ENCODE results near the gene RAPGEF6.
"Not testable (repeated sequence)": the region's sequence is repeated elsewhere in the genome, so short reads cannot be mapped to it uniquely, and the experiment has no call there.

RAPGEF6 gene

GRCh38 chr5:131610198-131611063 is 24.6 kb downstream of the RAPGEF6 start:
- DNase-seq (ENCODE audit: low read depth in 2 of 2), result no peak

GRCh38 chr5:131609774-131610173 is 25.3 kb downstream of the RAPGEF6 start:
- DNase-seq (ENCODE audit: low read depth in 2 of 2), result no peak

GRCh38 chr5:131608597-131608996 is 26.4 kb downstream of the RAPGEF6 start:
- no peak for DNase-seq (ENCODE audit: low read depth in 2 of 2)

- no peak for DNase-seq (ENCODE audit: low read depth in 2 of 2)
Observed at GRCh38 chr5:131607903-131608540, 27.0 kb downstream of the RAPGEF6 start.

GRCh38 chr5:131607418-131607817 is 27.6 kb downstream of the RAPGEF6 start:
- DNase-seq (ENCODE audit: low read depth in 2 of 2), result no peak

- no peak for DNase-seq (ENCODE audit: low read depth in 2 of 2)
Observed at GRCh38 chr5:131605086-131605485, 29.9 kb downstream of the RAPGEF6 start.

GRCh38 chr5:131595088-131596033 is 39.7 kb downstream of the RAPGEF6 start:
- no peak for DNase-seq (ENCODE audit: low read depth in 2 of 2)

- no peak for DNase-seq (ENCODE audit: low read depth in 2 of 2)
Observed at GRCh38 chr5:131593921-131594320, 41.1 kb downstream of the RAPGEF6 start.

GRCh38 chr5:131593436-131593835 is 41.6 kb downstream of the RAPGEF6 start:
- DNase-seq (ENCODE audit: low read depth in 2 of 2), result not testable (repeated sequence)

- DNase-seq (ENCODE audit: low read depth in 2 of 2), result no peak
Observed at GRCh38 chr5:131589510-131590348, 45.3 kb downstream of the RAPGEF6 start.

GRCh38 chr5:131587541-131587940 is 47.5 kb downstream of the RAPGEF6 start:
- DNase-seq (ENCODE audit: low read depth in 2 of 2), result no peak

GRCh38 chr5:131581702-131582101 is 53.3 kb downstream of the RAPGEF6 start:
- no peak for DNase-seq (ENCODE audit: low read depth in 2 of 2)

- DNase-seq (ENCODE audit: low read depth in 2 of 2), result no peak
Observed at GRCh38 chr5:131579917-131580671, 54.9 kb downstream of the RAPGEF6 start.

- no peak for DNase-seq (ENCODE audit: low read depth in 2 of 2)
Observed at GRCh38 chr5:131575660-131576227, 59.3 kb downstream of the RAPGEF6 start.

- DNase-seq (ENCODE audit: low read depth in 2 of 2), result no peak
Observed at GRCh38 chr5:131571669-131572168, 63.3 kb downstream of the RAPGEF6 start.

- no peak for DNase-seq (ENCODE audit: low read depth in 2 of 2)
Observed at GRCh38 chr5:131570757-131571156, 64.3 kb downstream of the RAPGEF6 start.

GRCh38 chr5:131564229-131564652 is 70.8 kb downstream of the RAPGEF6 start:
- DNase-seq (ENCODE audit: low read depth in 2 of 2), result no peak

- DNase-seq (ENCODE audit: low read depth in 2 of 2), result no peak
Observed at GRCh38 chr5:131563434-131564228, 71.4 kb downstream of the RAPGEF6 start.

- no peak for DNase-seq (ENCODE audit: low read depth in 2 of 2)
Observed at GRCh38 chr5:131550606-131551005, 84.4 kb downstream of the RAPGEF6 start.

Measured in stimulated activated CD4-positive, alpha-beta T cell treated with anti-CD3 and anti-CD28 coated beads, Interleukin-4, amount 100 ng/mL, for 48 hours (primary cell).